ENCODE results near the gene TFDP1. TPM values are rescaled to one million over a fixed set of nuclear protein-coding genes. Genes with fewer than 3 reads are reported as not detected.

Gene TFDP1
- polyA plus RNA-seq, 1 of the 3 experiments (the other 2 are of a cell fraction) = 76.7 TPM

GRCh38 chr13:113633485-113633873 is 48.9 kb downstream of the TFDP1 start:
- Histone ChIP-seq H3K9me3 (no peaks in the 10 kb centered on the region), H3F3A (replicated peaks; ENCODE audit: insufficient read depth) (no peaks in the 10 kb centered on the region), H3K4me3 (ENCODE audit: low read depth in 2 of 2, low read length in 1 of 2) (no peak overlapping the region), H3K27ac (ENCODE audit: low read depth in 2 of 2, low read length in 1 of 2) (no peak overlapping the region), H3K4me1 (ENCODE audit: control insufficient read depth in 1 of 2, insufficient read depth in 2 of 2, low read depth in 1 of 2, low read length in 1 of 2) (no peaks in the 10 kb centered on the region; a peak in 1 of 4 replicates), H4K20me1 (ENCODE audit: insufficient read depth) (0 out of 2 replicates have a peak, but pooled peaks cover 13% of the 10 kb centered on the region), H3K4me2 (no peak overlapping the region), H3K79me2 (ENCODE audit: insufficient read depth) (peaks cover 16% of the 10 kb centered on the region), H2AFZ (ENCODE audit: low read depth) (no peak overlapping the region), H3K9me2 (no peaks in the 10 kb centered on the region), H3K27me3 (ENCODE audit: insufficient read depth) (no peaks in the 10 kb centered on the region), H3K9ac (no peak overlapping the region), H3K36me3 (replicated peaks in 1 of 2; ENCODE audit: control insufficient read depth in 1 of 2, insufficient read depth in 2 of 2, low read length in 1 of 2) (peaks cover 19 to 74% of the 10 kb centered on the region in 2 experiments)
- TF ChIP-seq YY1 (IDR thresholded peaks at IDR 0.05; ENCODE audit: low read depth) (no peak), FOSL2 (IDR thresholded peaks at IDR 0.05; ENCODE audit: borderline replicate concordance, low read depth) (no peak), RFX5 (IDR thresholded peaks at IDR 0.05; ENCODE audit: low read length) (no peak), IRF3 (IDR thresholded peaks at IDR 0.05; ENCODE audit: low read depth, low read length) (no peak), TCF12 (IDR thresholded peaks at IDR 0.05) (no peak), POLR2AphosphoS5 (IDR thresholded peaks at IDR 0.05; ENCODE audit: low read depth, low read length) (no peak)
- WGBS (ENCODE audit: low lambda C conversion rate) = 98% methylated on average over 16 of the region's 18 CpGs
- DNase-seq = no peak
- POLR2A ChIA-PET = no interaction called here
- CTCF ChIA-PET = no interaction called here

GRCh38 chr13:113634279-113635047 is 49.9 kb downstream of the TFDP1 start:
- Histone ChIP-seq H3K79me2 (ENCODE audit: insufficient read depth) (peaks cover 9% of the 10 kb centered on the region), H3K4me3 (ENCODE audit: low read depth in 2 of 2, low read length in 1 of 2) (no peak overlapping the region), H3K4me2 (no peak overlapping the region), H3K36me3 (replicated peaks in 1 of 2; ENCODE audit: control insufficient read depth in 1 of 2, insufficient read depth in 2 of 2, low read length in 1 of 2) (peaks cover 27 to 82% of the 10 kb centered on the region in 2 experiments), H3K4me1 (ENCODE audit: control insufficient read depth in 1 of 2, insufficient read depth in 2 of 2, low read depth in 1 of 2, low read length in 1 of 2) (peaks cover 0 to 5% of the 10 kb centered on the region in 2 experiments; a peak in 1 of 4 replicates), H3K27ac (ENCODE audit: low read depth in 2 of 2, low read length in 1 of 2) (no peak overlapping the region), H4K20me1 (ENCODE audit: insufficient read depth) (0 out of 2 replicates have a peak, but pooled peaks cover 4% of the 10 kb centered on the region), H3F3A (replicated peaks; ENCODE audit: insufficient read depth) (no peaks in the 10 kb centered on the region), H2AFZ (ENCODE audit: low read depth) (no peak overlapping the region), H3K9me3 (no peaks in the 10 kb centered on the region), H3K9ac (no peak overlapping the region), H3K27me3 (ENCODE audit: insufficient read depth) (no peaks in the 10 kb centered on the region), H3K9me2 (no peaks in the 10 kb centered on the region)
- ChIA-PET POLR2A (no interaction called here), CTCF (no interaction called here)
- no peak for DNase-seq
- WGBS (ENCODE audit: low lambda C conversion rate) = 95% methylated on average over 16 of the region's 16 CpGs
- TF ChIP-seq USF2 (IDR thresholded peaks at IDR 0.05; ENCODE audit: borderline replicate concordance, low read depth, low read length) (no peak), MAX (IDR thresholded peaks at IDR 0.05; ENCODE audit: low read depth) (no peak), EZH2phosphoT487 (IDR thresholded peaks at IDR 0.05; ENCODE audit: borderline replicate concordance, low read depth) (no peak), PBX3 (IDR thresholded peaks at IDR 0.05) (no peak), USF1 (IDR thresholded peaks at IDR 0.05; ENCODE audit: borderline replicate concordance, low read depth) (no peak), YY1 (IDR thresholded peaks at IDR 0.05; ENCODE audit: low read depth) (no peak)

All from SK-N-SH (cell line).